Panc1 (cell line): ENCODE measurements around the gene SEMA4D. TPM values are rescaled to one million over a fixed set of nuclear protein-coding genes. Genes with fewer than 3 reads are reported as not detected.

Experiments
- ATAC-seq: fragments of 200-7000 bp; cut with Tn5 transposase; 2 replicates; pipeline ENCODE4 v1.9.1; 2020; ENCODE audit warnings: mild to moderate bottlenecking, moderate library complexity
- BruUV-seq: library from RNA; stranded (reverse); fragments of 400-500 nt; replicated peaks from 2 replicates; lab custom pipeline; 2021; lab: Mats Ljungman, UMichigan
- CTCF ChIA-PET: fragments of 300-600 bp; sonication (Branson Sonifier 250); formaldehyde crosslinking; loops from one replicate; lab custom pipeline; 2022; ENCODE audit warnings: antibody characterized with exemption; lab: Charles Lee
- POLR2A ChIA-PET: fragments of 300-600 bp; sonication (Branson Sonifier 250); formaldehyde crosslinking; loops from one replicate; lab custom pipeline; 2022; ENCODE audit warnings: antibody characterized with exemption; lab: Charles Lee
- DNase-seq: peaks from one replicate; pipeline ENCODE4 v3.0.0-alpha.2; 2010; ENCODE audit warnings: low read depth, low spot score
- H3K27ac ChIP-seq: 2 replicates; pipeline ENCODE4 v1.5.1; 2011; ENCODE audit warnings: mild to moderate bottlenecking, low read length, inconsistent platforms
- H3K27me3 ChIP-seq: fragments of 200-500 bp; sonication (Bioruptor generic); 2 replicates; pipeline ENCODE4 v1.6.0; 2014; ENCODE audit warnings: low read length, inconsistent platforms; ENCODE audit not compliant: control insufficient read depth, insufficient read depth
- H3K36me3 ChIP-seq: fragments of 200-500 bp; sonication (Bioruptor generic); 2 replicates; pipeline ENCODE4 v1.5.1; 2014; ENCODE audit warnings: inconsistent platforms, mild to moderate bottlenecking, low read length, moderate library complexity; ENCODE audit not compliant: control insufficient read depth, insufficient read depth
- H3K4me1 ChIP-seq: 2 replicates; pipeline ENCODE4 v1.5.1; 2011; ENCODE audit warnings: inconsistent platforms, mild to moderate bottlenecking, low read length, moderate library complexity; ENCODE audit not compliant: control insufficient read depth, insufficient read depth
- H3K4me3 ChIP-seq, 2 experiments: 2 replicates each; pipeline ENCODE4 v1.5.1; 2011 to 2012; ENCODE audit warnings: low read depth in 2 of 2, low read length in 2 of 2, mild to moderate bottlenecking in 2 of 2, inconsistent platforms in 1 of 2, moderate library complexity in 1 of 2
- H3K9me3 ChIP-seq: fragments of 200-500 bp; sonication (Bioruptor generic); 2 replicates; pipeline ENCODE4 v1.5.1; 2014; ENCODE audit warnings: low read depth, mild to moderate bottlenecking, inconsistent platforms, low read length, moderate library complexity; ENCODE audit not compliant: control insufficient read depth, insufficient read depth
- POLR2AphosphoS5 ChIP-seq: IDR thresholded peaks from 2 replicates; pipeline ENCODE4 v1.6.1; 2012; ENCODE audit warnings: mild to moderate bottlenecking, low read depth, low read length, moderate library complexity
- SIN3A ChIP-seq: IDR thresholded peaks from 2 replicates; pipeline ENCODE4 v1.6.1; 2012; ENCODE audit warnings: low read depth, mild to moderate bottlenecking, low read length, moderate library complexity, borderline replicate concordance; ENCODE audit not compliant: insufficient read depth
- TCF7L2 ChIP-seq: IDR thresholded peaks from 2 replicates; pipeline ENCODE4 v1.6.1; 2011; ENCODE audit warnings: mild to moderate bottlenecking, low read depth, low read length, inconsistent platforms
- in situ Hi-C: cut with HindIII; loops from 2 replicates; pipeline ENCODE4 v1.10.0; 2016; ENCODE audit warnings: low sequenced_read_pairs, low pct_unique_long_range_greater_than_20kb
- intact Hi-C: fragments of 100-400 bp; cut with micrococcal nuclease; formaldehyde crosslinking; loops from one replicate; pipeline ENCODE4 v1.10.0; 2022; ENCODE audit not compliant: unreplicated experiment
- total RNA-seq: library from RNA; stranded (reverse); gene quantifications from one replicate; pipeline ENCODE4 v1.2.1, GENCODE V29; 2021; ENCODE audit not compliant: unreplicated experiment
- TF ChIP-seq, protein P1 (sequence below), 2 experiments: IDR thresholded peaks; 2 replicates each; pipeline ENCODE4 v1.6.1; 2011 to 2012; ENCODE audit warnings: low read depth in 2 of 2, control low read depth in 1 of 2, low read length in 1 of 2, mild to moderate bottlenecking in 1 of 2, moderate library complexity in 1 of 2; ENCODE audit not compliant: insufficient read depth in 1 of 2
- TF ChIP-seq, protein P2 (sequence below): fragments of 450-650 bp; IDR thresholded peaks from 2 replicates; pipeline ENCODE4 v1.5.1; 2017; ENCODE audit warnings: mild to moderate bottlenecking

SEMA4D gene
- total RNA-seq, 1 experiment from 2014 or later, result 6.5 TPM

DNA sequence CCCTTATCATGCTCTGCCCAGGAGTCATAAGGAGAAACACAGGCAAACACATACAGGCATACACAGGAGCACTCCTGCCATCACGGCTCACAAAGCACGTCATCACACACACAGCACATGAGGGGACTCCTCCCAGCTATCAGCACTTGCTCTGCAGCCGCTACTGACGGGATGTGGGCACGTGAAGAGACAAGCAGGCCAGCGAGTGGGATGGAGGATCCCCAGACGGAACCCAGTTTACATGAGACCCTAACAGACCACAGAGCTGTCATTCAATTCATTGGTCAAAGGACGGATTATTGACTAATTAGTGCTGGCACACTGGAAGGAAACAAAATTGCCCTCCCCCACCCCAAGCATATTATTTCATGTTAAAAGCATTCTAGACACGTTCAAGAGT is 53.6 kb downstream of the SEMA4D start:
- Histone ChIP-seq H3K27me3 (no peaks in the 10 kb centered on the region), H3K9me3 (no peaks in the 10 kb centered on the region), H3K4me3 (no peak overlapping the region), H3K36me3 (no peaks in the 10 kb centered on the region), H3K27ac (no peak overlapping the region), H3K4me1 (no peaks in the 10 kb centered on the region)
- intact Hi-C loops (no loop called here), in situ Hi-C loops (no loop called here)
- DNase-seq (no peak), ATAC-seq (no peak)
- TF ChIP-seq, protein P1, sequence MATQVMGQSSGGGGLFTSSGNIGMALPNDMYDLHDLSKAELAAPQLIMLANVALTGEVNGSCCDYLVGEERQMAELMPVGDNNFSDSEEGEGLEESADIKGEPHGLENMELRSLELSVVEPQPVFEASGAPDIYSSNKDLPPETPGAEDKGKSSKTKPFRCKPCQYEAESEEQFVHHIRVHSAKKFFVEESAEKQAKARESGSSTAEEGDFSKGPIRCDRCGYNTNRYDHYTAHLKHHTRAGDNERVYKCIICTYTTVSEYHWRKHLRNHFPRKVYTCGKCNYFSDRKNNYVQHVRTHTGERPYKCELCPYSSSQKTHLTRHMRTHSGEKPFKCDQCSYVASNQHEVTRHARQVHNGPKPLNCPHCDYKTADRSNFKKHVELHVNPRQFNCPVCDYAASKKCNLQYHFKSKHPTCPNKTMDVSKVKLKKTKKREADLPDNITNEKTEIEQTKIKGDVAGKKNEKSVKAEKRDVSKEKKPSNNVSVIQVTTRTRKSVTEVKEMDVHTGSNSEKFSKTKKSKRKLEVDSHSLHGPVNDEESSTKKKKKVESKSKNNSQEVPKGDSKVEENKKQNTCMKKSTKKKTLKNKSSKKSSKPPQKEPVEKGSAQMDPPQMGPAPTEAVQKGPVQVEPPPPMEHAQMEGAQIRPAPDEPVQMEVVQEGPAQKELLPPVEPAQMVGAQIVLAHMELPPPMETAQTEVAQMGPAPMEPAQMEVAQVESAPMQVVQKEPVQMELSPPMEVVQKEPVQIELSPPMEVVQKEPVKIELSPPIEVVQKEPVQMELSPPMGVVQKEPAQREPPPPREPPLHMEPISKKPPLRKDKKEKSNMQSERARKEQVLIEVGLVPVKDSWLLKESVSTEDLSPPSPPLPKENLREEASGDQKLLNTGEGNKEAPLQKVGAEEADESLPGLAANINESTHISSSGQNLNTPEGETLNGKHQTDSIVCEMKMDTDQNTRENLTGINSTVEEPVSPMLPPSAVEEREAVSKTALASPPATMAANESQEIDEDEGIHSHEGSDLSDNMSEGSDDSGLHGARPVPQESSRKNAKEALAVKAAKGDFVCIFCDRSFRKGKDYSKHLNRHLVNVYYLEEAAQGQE (IDR thresholded peaks at IDR 0.05; ENCODE audit: insufficient read depth in 1 of 2, low read depth in 2 of 2, low read length in 1 of 2), result no peak
- TF ChIP-seq SIN3A, result no peak
- TF ChIP-seq TCF7L2, result no peak
- no peak for TF ChIP-seq POLR2AphosphoS5
- TF ChIP-seq, protein P2, sequence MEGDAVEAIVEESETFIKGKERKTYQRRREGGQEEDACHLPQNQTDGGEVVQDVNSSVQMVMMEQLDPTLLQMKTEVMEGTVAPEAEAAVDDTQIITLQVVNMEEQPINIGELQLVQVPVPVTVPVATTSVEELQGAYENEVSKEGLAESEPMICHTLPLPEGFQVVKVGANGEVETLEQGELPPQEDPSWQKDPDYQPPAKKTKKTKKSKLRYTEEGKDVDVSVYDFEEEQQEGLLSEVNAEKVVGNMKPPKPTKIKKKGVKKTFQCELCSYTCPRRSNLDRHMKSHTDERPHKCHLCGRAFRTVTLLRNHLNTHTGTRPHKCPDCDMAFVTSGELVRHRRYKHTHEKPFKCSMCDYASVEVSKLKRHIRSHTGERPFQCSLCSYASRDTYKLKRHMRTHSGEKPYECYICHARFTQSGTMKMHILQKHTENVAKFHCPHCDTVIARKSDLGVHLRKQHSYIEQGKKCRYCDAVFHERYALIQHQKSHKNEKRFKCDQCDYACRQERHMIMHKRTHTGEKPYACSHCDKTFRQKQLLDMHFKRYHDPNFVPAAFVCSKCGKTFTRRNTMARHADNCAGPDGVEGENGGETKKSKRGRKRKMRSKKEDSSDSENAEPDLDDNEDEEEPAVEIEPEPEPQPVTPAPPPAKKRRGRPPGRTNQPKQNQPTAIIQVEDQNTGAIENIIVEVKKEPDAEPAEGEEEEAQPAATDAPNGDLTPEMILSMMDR, result no peak
- POLR2A ChIA-PET, result no interaction called here
- CTCF ChIA-PET, result no interaction called here
- no TSS peak for BruUV-seq

DNA sequence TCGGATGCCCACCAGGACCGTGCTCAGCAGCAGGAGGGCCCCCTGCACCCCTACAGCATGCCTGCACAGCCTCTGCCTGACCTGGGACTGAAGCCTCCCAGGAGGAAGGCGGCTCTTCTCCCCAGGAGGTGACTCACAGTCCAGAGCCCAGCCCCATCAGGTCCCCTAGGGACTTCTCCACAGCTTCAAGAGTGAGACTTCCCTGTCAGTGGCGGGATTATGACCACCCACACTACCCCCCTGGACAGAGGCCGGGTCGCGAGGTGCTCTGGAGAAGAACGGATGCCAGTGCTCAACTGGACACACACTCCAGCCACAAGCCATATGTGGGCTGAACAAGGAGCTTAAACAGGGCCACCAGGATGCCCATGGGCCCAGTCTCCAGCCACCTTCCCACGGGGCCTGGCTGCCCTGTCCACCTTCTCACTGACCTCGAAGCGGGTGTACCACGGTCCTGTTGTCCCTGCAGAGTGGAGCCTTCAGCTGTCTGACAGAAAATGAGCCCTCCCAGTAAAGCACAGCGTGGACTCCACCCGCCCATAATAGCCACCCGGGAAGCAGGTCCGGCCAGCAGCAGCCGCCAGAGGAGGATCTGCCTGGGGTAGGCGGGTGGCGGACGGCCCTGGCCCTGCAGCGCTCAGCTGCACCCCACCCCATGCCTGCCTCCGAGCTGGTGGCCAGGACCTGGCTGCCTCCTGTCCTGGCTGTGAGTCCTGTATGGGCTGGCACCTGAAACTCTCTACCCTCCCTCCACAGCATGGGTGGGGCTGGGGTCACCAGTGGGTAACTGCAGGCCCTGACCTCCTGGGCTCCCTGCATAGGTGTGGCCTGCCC is 54.7 kb downstream of the SEMA4D start:
- DNase-seq, result no peak
- TF ChIP-seq, protein P2, result no peak
- TF ChIP-seq TCF7L2 (no peak), POLR2AphosphoS5 (no peak), SIN3A (no peak)
- TF ChIP-seq, protein P1 (IDR thresholded peaks at IDR 0.05; ENCODE audit: insufficient read depth in 1 of 2, low read depth in 2 of 2, low read length in 1 of 2), result no peak
- intact Hi-C loops (no loop called here), in situ Hi-C loops (no loop called here)
- no peaks in the 10 kb centered on the region for H3K27me3 ChIP-seq
- ATAC-seq, result no peak
- no peaks in the 10 kb centered on the region for H3K36me3 ChIP-seq
- no peaks in the 10 kb centered on the region for H3K9me3 ChIP-seq
- no peak overlapping the region for H3K4me3 ChIP-seq
- H3K27ac ChIP-seq, result no peak overlapping the region
- no peaks in the 10 kb centered on the region for H3K4me1 ChIP-seq
- CTCF ChIA-PET, result no interaction called here
- BruUV-seq, result no TSS peak
- POLR2A ChIA-PET, result no interaction called here
